KBM-7 (cell line): ENCODE data around the gene ATF2.
"Not testable (repeated sequence)": the region's sequence is repeated elsewhere in the genome, so short reads cannot be mapped to it uniquely, and the experiment has no call there.

ENCODE experiments used
- DNase-seq: peaks from one replicate; pipeline ENCODE4 v3.0.0-alpha.2; 2015
- in situ Hi-C: fragments of 300-500 bp; cut with MboI; formaldehyde crosslinking; loops from 2 replicates; pipeline ENCODE4 v1.14.3; 2020; ENCODE audit warnings: low sequenced_read_pairs, low pct_unique_long_range_greater_than_20kb, mixed read lengths

Gene ATF2

GRCh38 chr2:175108091-175108490, 59.9 kb downstream of the ATF2 start:
- DNase-seq, in situ Hi-C loops: not testable (repeated sequence)

- in situ Hi-C loops, result no loop called here
- no peak for DNase-seq
These were observed 60.9 kb downstream of the ATF2 start for GRCh38 chr2:175107146-175107545.

- DNase-seq, result no peak
- in situ Hi-C loops, result no loop called here
These were observed 64.8 kb downstream of the ATF2 start for GRCh38 chr2:175103191-175103590.

GRCh38 chr2:175101514-175101913, 66.5 kb downstream of the ATF2 start:
- in situ Hi-C loops, result no loop called here

GRCh38 chr2:175097297-175097696, 70.7 kb downstream of the ATF2 start:
- in situ Hi-C loops, result no loop called here
- DNase-seq, result no peak

More at GRCh38 chr2:175101514-175101913, 66.5 kb downstream of the ATF2 start:
- no peak for DNase-seq

GRCh38 chr2:175084117-175084516, 83.9 kb downstream of the ATF2 start:
- DNase-seq, in situ Hi-C loops: not testable (repeated sequence)

GRCh38 chr2:175080479-175080878, 87.5 kb downstream of the ATF2 start:
- in situ Hi-C loops, result no loop called here
- no peak for DNase-seq

- in situ Hi-C loops, result no loop called here
- DNase-seq, result no peak
These were observed 91.7 kb downstream of the ATF2 start for GRCh38 chr2:175076272-175076671.

- in situ Hi-C loops, result no loop called here
- DNase-seq, result no peak
These were observed 93.5 kb downstream of the ATF2 start for GRCh38 chr2:175074478-175074877.

GRCh38 chr2:175068534-175068933, 99.5 kb downstream of the ATF2 start:
- in situ Hi-C loops, result no loop called here
- DNase-seq, result no peak

GRCh38 chr2:175066411-175066810, 101.6 kb downstream of the ATF2 start:
- in situ Hi-C loops, result no loop called here
- no peak for DNase-seq

- no peak for DNase-seq
- in situ Hi-C loops, result no loop called here
These were observed 103.2 kb downstream of the ATF2 start for GRCh38 chr2:175064797-175065196.

GRCh38 chr2:175063741-175064140, 104.3 kb downstream of the ATF2 start:
- in situ Hi-C loops, result no loop called here
- no peak for DNase-seq

GRCh38 chr2:175062787-175063585, 105.0 kb downstream of the ATF2 start:
- in situ Hi-C loops, result no loop called here
- no peak for DNase-seq

GRCh38 chr2:175057078-175057685, 110.8 kb downstream of the ATF2 start:
- in situ Hi-C loops, result no loop called here
- no peak for DNase-seq

- in situ Hi-C loops, result no loop called here
- DNase-seq, result no peak
These were observed 112.0 kb downstream of the ATF2 start for GRCh38 chr2:175055993-175056392.

GRCh38 chr2:175054340-175054739, 113.7 kb downstream of the ATF2 start:
- in situ Hi-C loops, result no loop called here
- no peak for DNase-seq

- in situ Hi-C loops, result no loop called here
These were observed 118.3 kb downstream of the ATF2 start for GRCh38 chr2:175049661-175050060.

GRCh38 chr2:175048275-175048674, 119.7 kb downstream of the ATF2 start:
- in situ Hi-C loops, result no loop called here
- DNase-seq, result no peak

More at GRCh38 chr2:175049661-175050060, 118.3 kb downstream of the ATF2 start:
- DNase-seq, result no peak

- in situ Hi-C loops, result no loop called here
- DNase-seq, result no peak
These were observed 128.5 kb downstream of the ATF2 start for GRCh38 chr2:175039490-175039889.

- no peak for DNase-seq
- in situ Hi-C loops, result no loop called here
These were observed 129.0 kb downstream of the ATF2 start for GRCh38 chr2:175039031-175039430.
